GM18909 (cell line): ENCODE data around the gene EMC6.
"Not testable (repeated sequence)": the region's sequence is repeated elsewhere in the genome, so short reads cannot be mapped to it uniquely, and the experiment has no call there.

Experiments
- ATAC-seq: cut with Tn5 transposase; IDR thresholded peaks from one replicate; pipeline ENCODE4 v1.9.1; 2021; ENCODE audit warnings: mild to moderate bottlenecking; ENCODE audit not compliant: unreplicated experiment, poor library complexity

EMC6 gene

DNA sequence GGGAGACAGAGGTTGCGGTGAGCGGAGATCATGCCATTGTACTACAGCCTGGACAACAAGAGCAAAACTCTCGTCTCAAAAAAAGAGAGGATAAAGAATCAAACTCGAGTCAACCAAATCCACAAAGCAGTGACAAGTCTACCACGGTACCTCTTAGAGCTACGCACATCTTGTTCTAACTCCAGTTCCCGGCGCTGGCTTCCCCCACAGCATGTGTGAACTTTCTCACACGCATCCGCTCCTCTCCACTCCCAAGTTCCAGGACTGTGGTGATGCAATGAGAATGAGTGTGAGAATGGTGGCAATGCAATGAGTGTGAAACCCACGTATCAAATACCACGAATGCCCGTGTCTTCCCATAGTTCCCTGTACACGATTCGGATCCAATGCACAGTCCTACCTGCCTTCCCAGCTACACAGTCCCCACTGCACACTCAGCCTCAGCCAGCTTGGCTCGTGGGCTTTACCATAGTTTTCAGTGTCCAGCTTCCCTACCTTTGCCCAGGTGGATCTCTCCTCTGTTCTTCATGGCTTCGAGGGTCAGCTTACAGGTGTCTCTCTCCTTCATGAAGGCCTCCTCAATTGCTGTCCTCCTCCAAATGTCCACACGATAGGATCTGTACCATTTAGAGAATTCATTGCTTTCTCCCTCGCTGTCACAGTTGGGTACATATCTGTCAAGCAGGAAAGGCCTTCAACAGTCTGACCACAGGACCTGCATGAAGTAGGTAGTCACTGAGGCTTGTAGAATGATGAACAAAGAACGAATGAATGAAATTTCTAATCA is 36.5 kb downstream of the EMC6 start:
- no peak for ATAC-seq

DNA sequence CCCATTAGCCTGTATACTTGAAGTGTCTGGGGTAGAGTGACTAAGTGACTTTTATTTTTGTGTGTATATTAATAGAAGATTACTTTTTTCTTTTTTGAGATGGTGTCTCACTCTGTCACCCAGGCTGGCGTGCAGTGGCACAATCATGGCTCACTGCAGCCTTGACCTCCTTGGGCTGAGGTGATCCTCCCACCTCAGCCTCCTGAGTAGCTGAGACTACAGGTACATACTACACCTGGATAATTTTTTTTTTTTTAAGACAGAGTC is 37.0 kb downstream of the EMC6 start:
- not testable (repeated sequence) for ATAC-seq

DNA sequence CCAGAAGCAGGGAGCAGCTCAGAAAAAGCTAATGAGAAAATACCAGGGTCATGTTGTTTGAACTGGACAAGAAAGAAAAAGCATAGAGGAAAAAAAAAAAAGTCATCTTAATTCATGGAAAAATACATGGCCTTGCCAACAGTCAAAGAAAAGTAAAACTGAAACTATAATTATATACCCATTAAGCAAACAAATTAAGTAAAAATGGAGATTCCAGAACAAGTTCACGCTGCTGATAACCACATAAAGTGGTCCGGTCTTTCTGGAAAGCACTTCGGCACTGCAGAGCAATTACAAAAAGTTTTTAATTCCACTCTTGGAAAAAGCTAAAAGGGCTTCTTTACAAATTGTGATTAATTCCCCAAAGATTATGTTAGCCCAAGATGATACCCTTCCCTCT is 39.8 kb downstream of the EMC6 start:
- no peak for ATAC-seq

DNA sequence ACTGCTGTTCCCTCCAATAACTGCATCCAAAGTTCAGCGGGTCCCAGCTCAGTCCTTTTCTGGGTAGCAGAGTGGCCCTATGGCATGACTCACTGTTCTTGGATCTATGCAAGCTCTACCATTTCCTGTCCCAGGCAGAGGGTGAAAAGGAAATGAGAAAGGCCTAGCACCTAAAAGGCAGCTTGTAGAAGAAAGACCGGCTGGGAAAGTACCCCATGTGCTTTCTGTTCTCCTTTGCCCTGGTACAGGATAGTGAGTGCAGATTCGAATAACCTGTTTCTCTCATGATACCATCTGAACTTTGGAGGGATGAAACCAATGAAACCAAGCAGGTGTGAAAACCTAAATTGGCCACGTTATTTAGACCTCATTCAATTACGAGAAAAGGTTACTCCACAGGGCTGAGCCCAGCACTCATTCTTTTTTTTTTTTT is 42.4 kb downstream of the EMC6 start:
- peak; percentile 94 for ATAC-seq

DNA sequence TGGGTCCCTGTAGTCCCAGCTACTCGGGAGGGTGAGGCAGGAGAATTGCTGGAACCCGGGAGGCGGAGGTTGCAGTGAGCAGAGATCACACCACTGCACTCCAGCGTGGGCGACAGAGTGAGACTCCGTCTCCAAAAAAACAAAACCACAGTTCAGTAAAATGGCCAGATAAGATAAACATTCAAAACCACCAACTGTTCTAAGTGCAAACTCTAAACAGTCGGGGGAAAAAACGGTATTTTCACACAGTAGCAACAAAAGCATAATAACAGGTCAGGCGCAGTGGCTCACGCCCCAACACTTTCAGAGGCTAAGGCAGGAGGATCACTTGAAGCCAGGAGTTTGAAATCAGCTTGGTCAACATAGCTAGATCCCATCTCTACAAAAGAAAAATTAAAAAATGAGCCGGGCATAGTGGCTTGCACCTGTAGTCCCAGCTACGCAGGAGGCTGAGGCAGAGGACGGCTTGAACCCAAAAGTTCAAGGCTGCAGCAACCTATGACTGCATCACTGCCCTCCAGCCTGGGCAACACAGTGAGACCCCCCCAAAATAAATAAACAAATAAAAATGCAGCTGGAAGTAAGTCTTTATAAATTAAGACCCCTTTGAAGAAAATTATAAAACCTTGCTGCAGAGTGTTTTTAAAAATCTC is 44.3 kb downstream of the EMC6 start:
- no peak for ATAC-seq

DNA sequence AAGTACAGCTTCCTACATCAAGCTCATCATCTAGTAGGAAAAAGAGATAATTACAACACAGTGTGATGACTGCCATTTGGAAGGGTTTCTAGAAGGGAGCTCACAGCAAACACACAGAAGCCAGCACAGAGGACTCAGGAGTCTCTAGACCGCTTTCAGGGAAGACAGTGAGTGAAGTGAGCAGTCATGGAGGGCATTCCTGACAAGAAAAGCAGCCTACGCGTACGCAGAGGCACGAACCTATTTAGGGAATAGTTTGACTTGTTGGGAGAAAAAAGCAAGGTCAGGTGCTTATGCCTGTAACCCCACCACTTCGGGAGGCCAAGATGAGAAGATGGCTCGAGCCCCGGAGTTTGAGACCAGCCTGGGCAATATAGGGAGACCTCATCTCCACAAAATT is 46.7 kb downstream of the EMC6 start:
- no peak for ATAC-seq

DNA sequence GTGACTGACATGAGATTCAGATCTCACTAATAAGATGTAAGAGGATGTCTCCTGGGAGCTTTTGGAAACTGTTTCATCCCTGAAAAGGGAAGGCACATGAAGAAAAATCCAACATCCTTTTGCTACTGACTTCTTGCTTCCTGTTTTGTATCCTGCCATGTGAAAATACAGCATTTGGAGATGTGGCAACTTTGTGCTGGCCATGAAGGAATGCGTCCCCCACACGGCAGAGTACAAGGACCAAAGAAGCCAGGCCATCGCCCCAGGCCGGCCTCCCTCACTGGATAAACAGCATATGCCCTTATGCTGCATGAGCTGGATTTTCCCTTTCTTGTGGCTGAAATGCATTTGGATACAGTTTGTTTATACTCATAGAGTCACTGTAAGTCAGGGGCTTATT is 49.6 kb downstream of the EMC6 start:
- no peak for ATAC-seq

DNA sequence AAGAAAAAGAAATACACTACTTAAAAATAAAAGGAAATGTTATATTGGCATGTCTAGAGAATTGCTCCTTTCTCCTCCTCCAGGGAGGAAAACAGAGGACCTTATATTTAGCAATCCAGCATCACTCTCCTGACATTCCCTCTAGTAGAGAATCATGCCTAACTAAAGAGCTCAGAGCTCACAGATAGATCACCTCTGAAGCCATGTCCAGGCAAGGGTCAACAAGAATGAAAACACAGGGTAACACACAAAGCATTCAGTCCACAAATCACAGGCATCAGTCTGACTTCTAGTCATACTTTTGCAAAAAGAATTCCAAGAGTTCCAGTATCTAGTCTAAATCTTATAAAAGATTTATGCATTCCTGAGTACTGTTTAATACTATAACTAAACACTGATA is 50.7 kb downstream of the EMC6 start:
- no peak for ATAC-seq
